Esophagus squamous epithelium (tissue), 5 donors: ENCODE data around the gene SLCO6A1. TPM values are rescaled to one million over a fixed set of nuclear protein-coding genes. Genes with fewer than 3 reads are reported as not detected.

Experiments used
- DNase-seq: peaks from one replicate; lab custom pipeline; 2025; lab: John Stamatoyannopoulos, UW
- H3K27ac ChIP-seq, 4 donors: fragments of 200-600 bp; sonication (generic); one replicate each; pipeline ENCODE4 v1.5.1; 2016 to 2019; ENCODE audit warnings: mild to moderate bottlenecking in 1 of 4
- H3K27me3 ChIP-seq, 4 donors: fragments of 200-600 bp; sonication (generic); 1 replicate in 3 of 4; 2 replicates in 1 of 4; pipeline versions ENCODE4 v1.5.1 to v1.6.0; 2017 to 2021; ENCODE audit warnings: antibody characterized with exemption in 1 of 4
- H3K36me3 ChIP-seq, 3 donors: fragments of 200-600 bp; sonication (generic); one replicate each; pipeline ENCODE4 v1.5.1; 2016 to 2019
- H3K4me1 ChIP-seq, 3 donors: fragments of 200-600 bp; sonication (generic); one replicate each; pipeline ENCODE4 v1.5.1; 2017 to 2019
- H3K4me3 ChIP-seq, 4 donors: fragments of 200-600 bp; sonication (generic); 1 replicate in 3 of 4; 2 replicates in 1 of 4; pipeline ENCODE4 v1.5.1; 2016 to 2019; ENCODE audit warnings: mild to moderate bottlenecking in 2 of 4, moderate library complexity in 1 of 4
- H3K9me3 ChIP-seq, 3 donors: fragments of 200-600 bp; sonication (generic); one replicate each; pipeline ENCODE4 v1.5.1; 2016 to 2019
- CTCF ChIP-seq, 6 experiments: fragments of 450-650 bp in 4 of 6; fragments of 200-600 bp in 2 of 6; sonication (generic) in 2 of 6; IDR thresholded peaks; one replicate each; pipeline ENCODE4 v1.5.1; 2016 to 2019; ENCODE audit warnings: antibody characterized with exemption in 6 of 6, mild to moderate bottlenecking in 4 of 6, moderate library complexity in 4 of 6
- POLR2A ChIP-seq, 4 donors: fragments of 450-650 bp; IDR thresholded peaks; one replicate each; pipeline ENCODE4 v1.6.1; 2017; ENCODE audit warnings: antibody characterized with exemption in 4 of 4, mild to moderate bottlenecking in 4 of 4, moderate library complexity in 3 of 4
- WGBS, 2 donors: methylation state at CpG; one replicate each; pipeline ENCODE4 v1.1.5; 2018; 5-methylcytosine and 5-hydroxymethylcytosine counted together
- intact Hi-C: fragments of 100-400 bp; cut with DNase I; formaldehyde crosslinking; loops from one replicate; pipeline ENCODE4 v1.15.0; 2022
- total RNA-seq, 4 donors: library from RNA; depleted of rRNA; stranded (reverse); fragments of >200 nt; gene quantifications; one replicate each; pipeline ENCODE4 v1.1.0, GENCODE V29; 2016
- donor health status: DM: yes; HTN: yes; CAD: no.

SLCO6A1 gene
- total RNA-seq, 4 donors from 2014 or later: not detected

DNA sequence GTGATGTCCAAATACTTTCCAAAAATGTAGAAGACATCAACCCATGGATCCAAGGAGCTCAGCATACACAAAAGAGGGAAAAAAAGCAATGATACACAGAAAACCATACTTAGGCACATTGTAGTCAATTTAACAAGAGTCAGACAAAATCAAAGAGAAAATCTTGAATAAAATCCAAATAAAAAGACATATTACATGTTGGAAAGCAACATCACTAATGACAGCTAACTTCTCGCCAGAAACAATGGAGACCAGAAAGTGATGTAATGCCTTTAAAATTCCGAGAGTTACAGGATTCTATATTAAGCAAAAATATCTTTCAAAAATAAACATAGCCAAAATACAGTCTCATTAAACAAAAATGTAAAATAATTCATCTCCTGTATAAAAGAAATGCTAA is 122.9 kb downstream of the SLCO6A1 start:
- no peak overlapping the region for H3K27ac ChIP-seq
- 39 to 43% methylated on average over 2 of the region's 2 CpGs for WGBS, 2 donors
- DNase-seq: no peak

DNA sequence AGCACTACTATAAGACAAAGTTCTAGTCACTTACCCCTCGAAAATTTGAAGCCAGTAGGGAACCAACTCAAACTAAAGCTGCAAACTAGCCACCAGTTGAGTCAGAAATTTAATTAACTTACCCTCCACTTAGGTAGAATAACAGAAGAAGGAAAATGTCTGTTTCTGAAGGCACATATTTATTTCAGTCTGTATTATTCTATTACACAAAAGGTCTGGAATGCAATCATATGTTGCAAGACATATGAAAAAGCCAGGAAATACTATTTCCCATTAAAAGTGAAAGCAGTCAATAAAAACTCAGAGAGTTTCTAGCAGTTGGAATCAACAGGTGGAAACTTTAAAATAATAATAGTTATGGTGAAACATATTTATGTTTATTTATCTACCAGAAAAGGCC is 123.5 kb downstream of the SLCO6A1 start:
- TF ChIP-seq POLR2A (IDR thresholded peaks at IDR 0.05) (no peak), CTCF (IDR thresholded peaks at IDR 0.05) (no peak)
- Histone ChIP-seq H3K27me3 (no peaks in the 10 kb centered on the region), H3K27ac (no peak overlapping the region), H3K36me3 (no peaks in the 10 kb centered on the region), H3K9me3 (no peaks in the 10 kb centered on the region), H3K4me3 (no peak overlapping the region), H3K4me1 (no peaks in the 10 kb centered on the region)
- DNase-seq: no peak
- intact Hi-C loops: no loop called here
- 25 to 38% methylated on average over 1 of the region's 1 CpG for whole genome bisulfite sequencing, 2 donors

More for the DNA sequence above, 122.9 kb downstream of the SLCO6A1 start:
- H3K9me3 ChIP-seq: no peaks in the 10 kb centered on the region
- intact Hi-C loops: no loop called here
- no peaks in the 10 kb centered on the region for H3K27me3 ChIP-seq
- no peaks in the 10 kb centered on the region for H3K36me3 ChIP-seq
- H3K4me1 ChIP-seq: no peaks in the 10 kb centered on the region
- no peak overlapping the region for H3K4me3 ChIP-seq
- no peak for TF ChIP-seq CTCF (IDR thresholded peaks at IDR 0.05)
- no peak for TF ChIP-seq POLR2A (IDR thresholded peaks at IDR 0.05)

- TF ChIP-seq POLR2A (IDR thresholded peaks at IDR 0.05) (no peak), CTCF (IDR thresholded peaks at IDR 0.05) (no peak)
- Histone ChIP-seq H3K4me1 (no peaks in the 10 kb centered on the region), H3K27ac (no peak overlapping the region), H3K9me3 (no peaks in the 10 kb centered on the region), H3K36me3 (no peaks in the 10 kb centered on the region), H3K27me3 (no peaks in the 10 kb centered on the region), H3K4me3 (no peak overlapping the region)
- no peak for DNase-seq
- intact Hi-C loops: no loop called here
Observed at GRCh38 chr5:102368392-102368791, 130.4 kb downstream of the SLCO6A1 start.

DNA sequence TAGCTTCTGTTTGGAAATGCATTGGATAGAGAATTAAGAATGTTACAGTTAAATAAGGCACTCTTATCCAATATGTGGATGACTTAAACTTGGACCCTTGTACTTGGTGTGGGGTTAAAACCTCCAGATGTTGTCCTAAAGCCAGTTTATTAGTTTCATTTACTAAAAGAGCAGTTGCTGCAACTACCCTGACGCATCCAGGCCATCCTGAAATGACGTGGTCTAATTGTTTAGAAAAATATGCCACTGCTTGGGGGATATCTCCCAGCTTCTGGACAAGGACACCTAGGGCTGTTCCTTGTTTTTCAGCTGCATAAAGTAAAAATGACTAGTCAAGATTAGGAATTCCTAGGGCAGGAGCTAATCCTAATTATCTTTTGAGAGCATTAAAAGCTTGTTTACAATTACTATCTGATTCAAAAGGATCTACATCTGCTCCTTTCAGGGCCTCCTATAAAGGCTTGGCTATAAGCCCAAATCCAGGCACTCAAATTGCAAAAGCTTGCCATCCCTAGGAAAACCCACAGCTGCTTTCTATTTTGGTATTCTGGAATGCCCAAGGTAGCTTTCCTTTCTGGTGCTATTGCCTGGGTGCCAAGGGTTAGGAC is 157.0 kb downstream of the SLCO6A1 start:
- no peak for TF ChIP-seq POLR2A (IDR thresholded peaks at IDR 0.05)
- TF ChIP-seq CTCF (IDR thresholded peaks at IDR 0.05): no peak
- H3K27me3 ChIP-seq: no peaks in the 10 kb centered on the region
- no peak overlapping the region for H3K27ac ChIP-seq
- H3K4me1 ChIP-seq: no peaks in the 10 kb centered on the region
- intact Hi-C loops: no loop called here
- WGBS, 2 donors: 28 to 50% methylated on average over 2 of the region's 2 CpGs
- no peak for DNase-seq
- H3K9me3 ChIP-seq: no peaks in the 10 kb centered on the region
- no peak overlapping the region for H3K4me3 ChIP-seq
- H3K36me3 ChIP-seq: no peaks in the 10 kb centered on the region

GRCh38 chr5:102324714-102325113 is 174.1 kb downstream of the SLCO6A1 start:
- no peaks in the 10 kb centered on the region for H3K36me3 ChIP-seq
- WGBS, 2 donors: 53 to 61% methylated on average over 2 of the region's 2 CpGs
- H3K27me3 ChIP-seq: no peaks in the 10 kb centered on the region
- no peak for DNase-seq
- intact Hi-C loops: no loop called here
- TF ChIP-seq POLR2A (IDR thresholded peaks at IDR 0.05): no peak
- no peak for TF ChIP-seq CTCF (IDR thresholded peaks at IDR 0.05)
- no peak overlapping the region for H3K4me3 ChIP-seq
- no peak overlapping the region for H3K27ac ChIP-seq
- no peaks in the 10 kb centered on the region for H3K4me1 ChIP-seq
- H3K9me3 ChIP-seq: no peaks in the 10 kb centered on the region

Other genes starting within 250 kb of the SLCO6A1 start
- under 1 TPM in 1 of 4 donors, not detected in 3; 0.19 TPM for gene SLCO4C1, start 202.7 kb downstream of the SLCO6A1 start, total RNA-seq